HG02981 (cell line): ENCODE measurements around the gene QSER1.
"Not testable (repeated sequence)": the region's sequence is repeated elsewhere in the genome, so short reads cannot be mapped to it uniquely, and the experiment has no call there.

ENCODE experiments used
- ATAC-seq: cut with Tn5 transposase; IDR thresholded peaks from one replicate; pipeline ENCODE4 v1.9.1; 2021; ENCODE audit warnings: mild to moderate bottlenecking, moderate library complexity; ENCODE audit not compliant: unreplicated experiment

The QSER1 gene

DNA sequence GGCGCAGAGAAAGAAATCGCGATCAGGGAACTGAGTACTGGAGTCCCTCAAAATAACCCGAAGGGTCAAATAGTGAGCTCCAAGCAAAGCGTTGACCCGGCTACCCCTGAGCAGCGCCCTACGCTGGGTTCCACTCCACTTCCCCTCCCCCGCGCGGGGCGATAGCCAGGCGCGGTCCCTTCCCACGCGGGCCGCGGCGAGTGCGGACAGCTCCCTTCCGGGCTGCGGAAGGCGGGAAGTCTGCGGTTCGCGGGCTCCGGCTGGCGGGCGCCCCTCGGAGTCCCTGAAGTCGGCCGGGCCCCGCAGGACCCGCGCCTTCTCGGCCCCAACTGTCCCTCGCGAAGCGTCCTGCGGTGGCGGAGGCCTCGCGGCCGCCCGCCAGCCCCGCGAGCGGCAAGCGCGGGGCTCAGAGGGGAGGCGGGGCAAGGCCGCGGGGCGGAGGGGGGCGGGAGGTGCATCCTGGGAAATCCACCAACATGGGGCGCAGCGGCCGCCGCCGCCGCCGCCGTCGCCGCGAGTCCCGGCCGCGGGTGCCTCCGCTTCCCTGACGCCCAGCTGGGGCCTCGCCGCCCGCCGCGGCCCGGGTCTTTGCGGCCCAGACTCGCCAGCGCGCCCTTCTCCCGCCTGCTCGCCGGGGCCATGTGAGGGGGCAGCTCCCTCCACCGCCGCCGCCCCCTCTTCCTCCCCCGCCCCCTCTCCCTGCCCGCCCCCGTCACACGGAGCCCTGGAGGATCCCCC, at the start of gene QSER1:
Gene QSER1, plus strand, starts transcription at position 457 of the 738 bp plus-strand sequence. CDS start 315 bp downstream, outside the sequence.
- ATAC-seq: peak; percentile 50

DNA sequence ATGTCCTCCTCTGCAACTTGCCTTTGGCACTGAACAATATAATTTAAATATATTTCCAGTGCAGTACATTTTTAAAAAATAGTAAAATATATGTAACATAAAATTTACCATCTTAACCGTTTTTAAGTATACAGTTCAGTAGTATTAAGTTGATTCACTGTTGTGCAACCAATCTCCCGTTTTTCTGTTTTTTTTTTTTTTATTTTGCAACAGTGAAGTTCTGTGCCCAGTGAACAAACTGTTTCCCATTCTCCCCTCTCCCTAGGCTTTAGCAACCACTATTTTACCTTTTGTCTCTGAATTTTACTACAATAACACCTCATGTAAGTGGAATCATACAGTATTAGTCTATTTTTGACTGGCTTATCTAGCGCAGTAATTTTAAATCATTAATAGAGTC, 49.1 kb upstream of the QSER1 start:
- no peak for ATAC-seq

DNA sequence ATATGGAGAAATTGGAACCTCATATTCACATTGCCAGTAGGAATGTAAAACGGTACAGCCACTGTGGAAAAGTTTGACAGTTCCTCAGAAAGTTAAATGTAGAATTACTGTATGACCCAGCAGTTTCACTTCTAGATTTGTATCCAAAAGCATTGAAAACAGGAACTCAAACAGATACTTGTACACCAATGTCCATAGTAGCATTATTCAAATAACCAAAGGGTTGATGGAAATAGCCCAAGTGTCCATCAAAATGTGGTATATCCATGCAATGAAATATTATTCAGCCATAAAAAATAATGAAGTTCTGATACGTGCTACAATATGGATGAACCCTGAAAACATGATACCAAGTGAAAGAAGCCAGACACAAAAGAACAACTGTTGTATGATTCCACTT, 45.1 kb upstream of the QSER1 start:
- peak; percentile 51 for ATAC-seq

DNA sequence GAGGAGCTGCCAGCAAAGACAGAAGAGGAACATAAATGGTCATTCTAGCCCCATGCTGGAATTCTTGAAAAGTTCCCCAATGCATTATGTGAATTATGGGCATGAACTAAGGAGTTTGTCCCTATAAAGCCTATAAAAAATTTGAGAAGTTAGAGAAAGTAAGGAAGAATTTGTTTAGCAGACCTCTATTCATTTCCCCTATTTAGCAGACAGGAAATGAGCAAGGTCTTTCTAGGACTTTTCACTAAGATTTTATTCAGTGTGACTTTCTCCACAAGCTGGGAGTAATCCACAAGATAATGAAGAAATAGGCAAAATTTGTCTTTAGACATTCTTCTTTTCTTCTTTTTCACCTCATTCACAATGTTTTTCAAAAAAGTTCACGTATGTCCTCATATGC, 42.9 kb upstream of the QSER1 start:
- no peak for ATAC-seq

DNA sequence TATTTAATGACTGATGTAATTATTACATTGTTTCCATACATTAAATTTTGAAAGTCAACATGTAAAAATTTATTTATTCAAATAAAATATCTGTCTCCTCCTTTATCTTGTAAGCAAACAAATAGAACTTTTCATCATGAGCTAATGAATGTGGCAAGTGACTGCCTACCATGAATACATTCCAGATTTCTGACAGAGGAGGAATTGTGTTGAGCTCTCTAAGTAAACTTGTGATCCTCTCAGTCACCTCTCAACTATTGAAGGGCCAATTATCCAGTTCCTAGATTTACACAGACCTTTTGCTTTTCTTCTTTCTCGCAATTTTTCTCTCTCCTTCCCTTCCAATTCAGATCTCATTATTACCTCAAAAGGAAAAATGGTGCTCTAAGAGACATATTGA, 41.4 kb upstream of the QSER1 start:
- ATAC-seq: no peak

DNA sequence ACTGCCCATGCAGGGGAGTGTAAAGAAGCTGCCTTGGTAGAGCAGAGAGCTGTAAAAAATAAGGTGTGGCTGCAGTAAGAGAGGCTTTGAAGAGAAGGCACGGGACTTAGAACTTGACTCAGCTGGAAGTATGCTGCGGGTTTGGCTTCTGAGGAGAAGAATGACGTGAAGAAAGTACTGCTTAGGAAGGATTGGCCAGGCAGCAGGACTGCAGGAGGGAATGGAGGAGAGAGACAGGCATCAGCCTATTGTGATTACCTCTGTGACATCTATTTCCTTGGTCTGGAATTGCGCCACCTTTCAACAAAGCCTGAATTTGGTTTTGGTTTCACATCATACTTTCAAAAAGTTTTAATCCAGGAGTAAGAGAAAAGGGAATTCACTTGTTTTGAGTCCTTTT, 40.4 kb upstream of the QSER1 start:
- no peak for ATAC-seq

DNA sequence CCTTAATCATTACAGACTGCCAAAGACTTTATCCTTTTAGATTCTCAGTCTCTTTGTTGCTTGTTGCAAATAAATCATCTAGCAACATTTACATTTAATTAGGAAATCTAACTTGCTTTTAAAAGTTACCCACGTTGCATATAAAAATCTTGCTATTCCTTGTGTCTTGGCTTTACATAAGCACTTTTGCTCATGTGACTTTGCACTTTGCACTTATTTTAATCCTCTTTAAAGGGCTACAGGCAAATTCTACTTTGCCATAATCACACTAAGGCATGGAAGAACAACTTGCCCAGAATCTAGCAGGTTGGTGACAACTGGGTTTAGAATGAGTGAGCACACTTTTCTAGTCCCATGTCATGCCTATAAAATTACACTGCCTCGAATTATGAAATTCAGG, 37.0 kb upstream of the QSER1 start:
- no peak for ATAC-seq

DNA sequence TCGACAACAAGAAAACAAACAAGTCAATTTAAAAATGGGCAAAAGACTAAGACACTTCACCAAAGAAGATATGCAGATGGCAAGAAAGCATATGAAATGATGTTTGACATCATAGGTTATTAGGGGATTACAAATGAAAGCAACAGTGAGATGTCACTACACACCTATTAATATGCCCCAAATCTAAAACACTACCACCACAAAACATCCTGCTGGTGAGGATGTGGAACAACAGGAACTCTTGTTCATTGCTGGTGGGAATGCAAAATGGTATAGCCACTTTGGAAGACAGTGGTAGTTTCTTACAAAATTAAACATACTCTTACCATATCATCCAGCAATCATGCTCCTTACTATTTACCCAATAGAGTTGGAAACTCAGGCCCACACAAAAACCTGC, 33.9 kb upstream of the QSER1 start:
- ATAC-seq: no peak

DNA sequence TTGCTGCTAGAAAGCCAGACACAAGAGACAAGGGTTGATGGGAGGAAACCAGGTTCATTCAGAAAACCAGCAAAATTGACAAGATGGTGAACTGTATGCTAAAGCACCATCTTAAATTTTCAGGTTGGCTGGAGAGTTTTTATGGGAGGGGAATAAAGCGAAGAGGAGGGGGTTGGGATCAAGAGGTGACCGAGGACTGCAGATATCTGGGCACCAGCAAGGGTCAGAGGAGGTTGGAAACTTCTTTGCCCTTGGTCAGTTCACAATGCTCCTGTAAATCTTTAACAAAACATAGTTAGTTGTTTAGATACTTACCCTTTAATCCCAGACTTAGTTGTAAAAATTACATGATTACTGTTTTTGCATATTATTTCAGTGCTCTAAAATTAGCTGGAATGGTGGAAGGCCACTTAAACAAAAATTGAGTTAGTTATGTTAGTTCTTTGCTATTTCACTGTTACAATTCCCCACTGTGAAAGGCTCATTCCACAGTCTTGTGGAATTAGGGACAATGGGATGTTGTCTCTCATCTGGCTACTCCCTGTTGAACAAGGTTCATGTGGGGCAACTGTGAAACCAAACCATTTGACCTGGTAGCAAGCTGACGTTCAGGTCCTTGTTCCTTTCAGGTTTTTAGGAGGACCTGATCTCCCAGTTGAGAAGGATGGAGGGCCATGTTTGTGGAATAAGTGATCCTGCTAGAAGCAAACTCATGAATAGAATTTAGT, 30.6 kb upstream of the QSER1 start:
- no peak for ATAC-seq

DNA sequence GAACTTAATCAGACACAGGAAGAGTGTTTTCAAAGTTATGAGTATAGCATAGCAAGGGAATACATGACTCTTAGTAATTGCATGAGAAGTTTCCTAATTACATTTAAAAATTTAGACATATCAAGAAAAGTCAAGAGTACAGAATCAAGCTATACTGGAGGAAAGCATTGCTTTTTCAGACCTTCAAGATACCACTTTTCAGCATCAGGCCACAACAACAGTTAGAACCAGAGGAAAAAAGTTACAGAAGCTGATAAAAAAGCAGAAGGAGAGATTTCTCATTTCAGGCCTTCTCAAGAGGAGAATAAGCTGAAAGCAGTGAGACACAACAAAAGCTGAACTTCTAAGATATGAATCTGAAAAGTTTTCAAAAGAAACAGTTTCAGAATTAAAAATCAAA, 28.1 kb upstream of the QSER1 start:
- ATAC-seq: no peak

DNA sequence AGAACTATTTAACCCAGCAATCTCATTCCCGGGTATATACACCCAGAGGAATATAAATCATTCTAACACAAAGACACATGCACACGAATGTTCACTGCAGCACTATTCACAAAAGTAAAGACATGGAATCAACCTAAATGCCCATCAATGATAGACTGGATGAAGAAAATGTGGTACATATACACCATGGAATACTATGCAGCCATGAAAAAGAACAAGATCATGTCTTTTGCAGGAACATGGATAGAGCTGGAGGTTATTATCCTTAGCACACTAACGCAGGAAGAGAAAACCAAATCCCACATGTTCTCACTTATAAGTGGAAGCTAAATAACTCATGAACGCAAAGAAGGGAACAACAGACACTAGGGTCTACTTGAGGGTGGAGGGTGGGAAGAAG, 23.9 kb upstream of the QSER1 start:
- ATAC-seq: not testable (repeated sequence)

DNA sequence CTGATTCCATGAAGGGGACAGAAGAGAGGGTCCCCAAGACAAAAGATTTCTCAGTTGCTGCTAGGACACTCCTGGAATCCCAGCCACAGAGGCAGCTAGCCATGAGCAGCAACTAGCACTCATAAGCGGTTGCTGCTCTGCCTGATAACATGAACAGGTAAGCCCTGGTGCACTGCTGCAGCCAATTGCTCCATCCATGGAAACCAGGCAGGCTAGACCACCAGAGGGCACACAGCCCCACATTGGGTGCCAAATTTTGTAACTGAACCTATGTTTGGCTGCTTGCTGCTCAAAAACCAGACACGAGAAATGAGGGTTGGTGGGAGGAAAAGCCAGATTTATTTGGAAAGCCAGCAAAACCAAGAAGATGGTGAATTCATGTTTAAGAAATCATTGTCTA, 21.9 kb upstream of the QSER1 start:
- ATAC-seq: no peak

DNA sequence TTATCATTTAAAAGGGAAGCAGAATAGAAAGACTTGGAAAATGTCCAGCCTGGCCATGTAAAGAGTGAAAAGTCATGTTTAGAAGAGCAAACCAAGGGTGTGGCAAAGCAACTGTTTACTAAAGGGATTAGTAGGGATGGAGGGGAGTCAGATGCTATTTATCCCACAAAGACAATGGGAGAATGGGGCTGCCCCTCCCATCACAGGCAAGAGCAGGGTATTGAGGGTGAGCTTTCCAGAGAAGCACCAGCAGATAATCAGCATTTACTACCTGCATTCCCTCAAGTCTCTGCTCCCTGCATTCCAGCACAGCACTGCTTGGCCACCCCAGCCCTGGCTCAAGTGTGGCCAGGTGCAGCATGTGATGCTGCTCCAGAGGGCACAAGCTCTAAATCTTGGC, 18.5 kb upstream of the QSER1 start:
- no peak for ATAC-seq

DNA sequence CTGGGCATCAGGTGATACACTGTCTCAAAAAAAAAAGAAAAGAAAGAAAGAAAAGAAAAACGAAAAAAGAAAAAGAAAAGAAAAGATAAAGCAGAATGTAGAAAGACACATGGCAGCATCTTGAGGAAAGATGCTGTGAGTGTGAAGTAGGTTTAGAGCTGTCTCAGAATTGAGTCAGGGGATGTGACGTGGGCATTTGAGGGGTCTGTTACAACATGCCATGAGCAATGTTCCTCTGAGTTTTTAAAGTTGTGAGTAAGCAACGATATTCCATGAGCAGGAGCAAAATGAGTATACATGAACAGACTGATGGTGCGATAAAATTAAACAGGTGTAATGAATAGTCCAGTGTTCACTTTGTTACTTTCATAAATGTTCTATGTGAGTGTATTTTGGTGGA, 11.3 kb upstream of the QSER1 start:
- ATAC-seq: no peak

DNA sequence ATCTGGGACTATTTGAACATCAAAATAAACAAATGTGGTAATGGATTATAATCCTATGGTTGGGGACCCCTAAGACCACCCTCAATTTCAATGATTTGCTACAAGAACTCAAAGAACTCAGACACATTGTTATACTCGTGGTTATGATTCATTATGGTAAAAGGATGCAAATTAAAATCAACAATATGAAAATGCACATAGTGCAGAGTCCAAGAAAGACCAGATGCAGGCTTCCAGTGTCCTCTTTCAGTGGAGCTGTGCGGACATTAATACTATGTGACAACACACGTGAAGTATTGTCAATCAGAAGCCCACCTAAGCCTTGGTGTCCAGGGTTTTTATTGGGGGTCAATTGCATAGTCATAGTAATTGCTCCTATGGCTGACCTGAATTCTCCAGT, 9.2 kb upstream of the QSER1 start:
- ATAC-seq: no peak

DNA sequence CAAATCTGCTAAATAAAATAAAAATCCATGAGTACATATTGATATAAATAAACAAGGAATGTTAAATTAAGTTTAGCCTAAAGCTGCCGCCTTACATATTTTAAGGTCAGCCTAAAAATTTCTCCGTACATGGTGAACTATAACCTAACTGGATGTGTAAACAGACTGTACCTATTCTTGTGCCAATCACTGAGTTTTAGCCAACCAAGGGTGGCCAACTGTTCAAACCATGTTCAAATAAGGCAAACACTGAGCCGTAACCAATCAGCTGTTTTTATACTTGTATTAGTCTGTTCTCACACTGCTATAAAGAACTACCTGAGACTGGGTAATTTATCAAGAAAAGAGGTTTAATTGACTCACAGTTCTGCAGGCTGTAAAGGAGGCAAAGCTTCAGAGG, 8.6 kb upstream of the QSER1 start:
- ATAC-seq: no peak

DNA sequence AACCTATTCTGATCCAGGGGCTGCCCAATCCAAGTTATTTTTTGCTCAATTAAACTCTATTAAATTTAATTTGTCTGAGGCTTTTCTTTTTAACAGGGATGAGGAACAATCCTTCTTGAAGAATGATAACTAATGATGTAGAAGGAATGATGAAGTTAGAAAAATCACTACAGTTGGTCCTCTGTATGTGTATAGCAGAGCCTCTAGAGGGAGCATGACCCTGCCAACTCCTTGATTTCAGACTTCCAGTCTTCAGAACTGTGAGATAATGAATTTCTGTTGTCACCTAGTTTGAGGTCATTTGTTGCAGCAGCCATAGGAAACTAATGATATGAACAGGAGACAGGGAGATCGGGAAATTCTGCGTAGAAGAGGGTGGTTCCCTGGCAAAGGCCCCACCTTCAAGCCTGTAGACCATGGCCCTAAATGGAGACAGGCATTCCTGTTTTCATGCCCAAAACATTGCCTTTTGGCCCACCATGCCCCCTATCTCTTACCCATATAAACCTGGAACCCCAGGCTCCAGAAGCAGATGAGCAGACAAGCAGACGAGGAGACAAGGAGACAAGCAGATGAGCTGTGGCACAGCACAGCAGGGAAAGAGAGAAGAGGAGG, 7.7 kb upstream of the QSER1 start:
- no peak for ATAC-seq

DNA sequence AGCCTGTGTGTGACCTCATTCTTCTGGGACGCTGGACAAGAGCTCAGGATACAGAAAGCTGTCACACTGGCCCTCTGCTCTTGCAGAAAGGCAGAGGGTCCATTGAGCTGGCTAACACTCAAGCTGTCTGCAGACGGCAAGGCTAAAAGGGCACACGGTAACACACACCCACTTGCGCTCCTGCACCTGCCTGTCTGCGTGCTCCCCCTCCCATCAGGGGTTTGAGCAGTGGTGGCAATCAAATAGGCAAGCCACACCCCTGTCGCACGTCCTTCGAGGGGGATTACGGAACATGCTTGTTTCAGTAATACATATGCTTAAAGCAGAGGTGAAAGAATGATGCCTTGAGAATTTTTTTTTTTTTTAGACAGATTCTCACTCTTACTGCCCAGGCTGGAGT, 7.1 kb upstream of the QSER1 start:
- ATAC-seq: no peak

DNA sequence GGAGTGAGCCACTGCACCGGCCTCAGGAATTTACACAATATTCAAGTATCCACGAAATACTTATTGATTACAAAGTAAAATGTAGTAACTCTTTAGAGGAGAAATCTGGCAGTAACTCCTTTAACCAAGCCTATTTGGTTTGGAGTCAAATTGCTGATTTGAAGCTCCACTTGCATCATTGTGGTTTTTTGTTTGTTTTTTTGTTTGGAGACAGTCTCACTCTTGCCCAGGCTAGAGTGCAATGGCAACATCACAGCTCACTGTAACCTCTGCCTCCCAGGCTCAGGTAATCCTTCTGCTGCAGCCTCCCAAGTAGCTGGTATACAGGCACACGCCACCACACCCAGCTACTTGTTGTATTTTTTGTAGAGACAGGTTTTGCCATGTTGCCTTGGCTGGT, 6.4 kb upstream of the QSER1 start:
- no peak for ATAC-seq

DNA sequence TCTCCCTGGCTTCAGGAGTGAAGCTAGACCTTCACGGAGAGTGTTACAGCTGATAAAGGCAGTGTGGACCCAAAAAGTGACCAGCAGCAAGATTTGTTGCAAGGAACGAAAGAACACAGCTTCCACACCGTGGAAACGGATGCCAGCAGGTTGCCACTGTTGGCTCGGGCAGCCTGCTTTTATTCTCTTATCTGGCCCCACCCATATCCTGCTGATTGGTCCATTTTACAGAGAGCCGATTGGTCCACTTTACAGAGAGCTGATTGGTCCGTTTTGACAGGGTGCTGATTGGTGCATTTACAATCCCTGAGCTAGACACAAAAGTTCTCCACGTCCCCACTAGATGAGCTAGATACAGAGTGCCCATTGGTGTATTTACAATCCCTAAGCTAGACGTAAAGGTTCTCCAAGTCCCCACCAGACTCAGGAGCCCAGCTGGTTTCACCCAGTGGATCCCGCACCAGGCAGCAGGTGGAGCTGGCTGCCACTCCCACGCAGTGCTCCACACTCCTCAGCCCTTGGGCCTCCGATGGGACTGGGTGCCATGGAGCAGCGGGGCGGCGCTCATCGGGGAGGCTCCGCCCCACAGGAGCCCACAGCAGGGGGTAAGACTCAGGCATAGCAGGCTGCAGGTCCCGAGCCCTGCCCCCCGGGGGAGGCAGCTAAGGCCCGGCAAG, 4.8 kb upstream of the QSER1 start:
- not testable (repeated sequence) for ATAC-seq

DNA sequence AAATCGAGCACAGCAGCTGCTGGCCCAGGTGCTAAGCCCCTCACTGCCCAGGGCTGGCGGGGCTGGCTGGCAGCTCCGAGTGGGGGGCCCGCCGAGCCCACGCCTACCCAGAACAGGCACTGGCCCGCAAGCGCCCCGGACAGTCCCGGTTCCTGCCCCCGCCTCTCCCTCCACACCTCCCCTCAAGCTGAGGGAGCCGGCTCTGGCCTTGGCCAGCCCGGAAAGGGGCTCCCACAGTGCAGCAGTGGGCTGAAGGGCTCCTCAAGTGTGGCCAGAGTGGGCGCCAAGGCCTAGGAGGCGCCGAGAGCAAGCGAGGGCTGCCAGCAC, 4.3 kb upstream of the QSER1 start:
- not testable (repeated sequence) for ATAC-seq

DNA sequence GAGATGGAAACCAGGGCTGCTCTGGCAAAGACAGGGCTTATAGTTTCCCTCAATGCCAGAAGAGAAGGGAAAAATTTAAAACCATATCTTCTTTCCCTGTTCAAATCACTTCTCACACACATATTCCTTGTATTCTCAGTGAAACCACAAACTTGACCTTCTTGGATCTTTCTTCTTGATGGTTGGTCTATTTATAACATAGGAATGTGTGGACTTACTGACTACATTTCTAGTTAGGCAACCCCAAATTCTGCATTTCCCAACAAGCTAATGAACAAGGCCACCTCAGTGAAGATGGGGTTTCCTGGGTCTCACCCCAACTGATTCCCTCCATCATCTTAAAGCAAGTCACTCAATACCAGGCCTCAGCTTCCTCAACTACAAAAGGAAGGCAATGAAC, 3.8 kb upstream of the QSER1 start:
- ATAC-seq: no peak
